ENCODE results near the gene VCX3B.

- TF ChIP-seq, protein P1, sequence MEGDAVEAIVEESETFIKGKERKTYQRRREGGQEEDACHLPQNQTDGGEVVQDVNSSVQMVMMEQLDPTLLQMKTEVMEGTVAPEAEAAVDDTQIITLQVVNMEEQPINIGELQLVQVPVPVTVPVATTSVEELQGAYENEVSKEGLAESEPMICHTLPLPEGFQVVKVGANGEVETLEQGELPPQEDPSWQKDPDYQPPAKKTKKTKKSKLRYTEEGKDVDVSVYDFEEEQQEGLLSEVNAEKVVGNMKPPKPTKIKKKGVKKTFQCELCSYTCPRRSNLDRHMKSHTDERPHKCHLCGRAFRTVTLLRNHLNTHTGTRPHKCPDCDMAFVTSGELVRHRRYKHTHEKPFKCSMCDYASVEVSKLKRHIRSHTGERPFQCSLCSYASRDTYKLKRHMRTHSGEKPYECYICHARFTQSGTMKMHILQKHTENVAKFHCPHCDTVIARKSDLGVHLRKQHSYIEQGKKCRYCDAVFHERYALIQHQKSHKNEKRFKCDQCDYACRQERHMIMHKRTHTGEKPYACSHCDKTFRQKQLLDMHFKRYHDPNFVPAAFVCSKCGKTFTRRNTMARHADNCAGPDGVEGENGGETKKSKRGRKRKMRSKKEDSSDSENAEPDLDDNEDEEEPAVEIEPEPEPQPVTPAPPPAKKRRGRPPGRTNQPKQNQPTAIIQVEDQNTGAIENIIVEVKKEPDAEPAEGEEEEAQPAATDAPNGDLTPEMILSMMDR (IDR thresholded peaks at IDR 0.05; ENCODE audit: extremely low read depth in 1 of 2, insufficient read depth in 1 of 2, low read depth in 1 of 2, low read length in 2 of 2): no peak
- no peak for TF ChIP-seq EZH2 (IDR thresholded peaks at IDR 0.05; ENCODE audit: borderline replicate concordance, low read depth, low read length, severe bottlenecking)
- TF ChIP-seq POLR2AphosphoS5 (IDR thresholded peaks at IDR 0.05; ENCODE audit: insufficient read depth, low read depth, low read length): no peak
- no peak for TF ChIP-seq POLR2A (IDR thresholded peaks at IDR 0.05; ENCODE audit: low read depth, low read length)
- no peak for TF ChIP-seq FOS (IDR thresholded peaks at IDR 0.05; ENCODE audit: borderline replicate concordance, insufficient read depth, low read length)
- TF ChIP-seq MYC (IDR thresholded peaks at IDR 0.05; ENCODE audit: low read depth, low read length): no peak
- TF ChIP-seq JUN (IDR thresholded peaks at IDR 0.05; ENCODE audit: borderline replicate concordance, insufficient read depth, insufficient read length, low read depth): no peak
- TF ChIP-seq, protein P2, sequence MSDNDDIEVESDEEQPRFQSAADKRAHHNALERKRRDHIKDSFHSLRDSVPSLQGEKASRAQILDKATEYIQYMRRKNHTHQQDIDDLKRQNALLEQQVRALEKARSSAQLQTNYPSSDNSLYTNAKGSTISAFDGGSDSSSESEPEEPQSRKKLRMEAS (IDR thresholded peaks at IDR 0.05; ENCODE audit: insufficient read depth, insufficient read length): no peak
Measured at GRCh38 chrX:8500203-8500602, 35.6 kb downstream of the VCX3B start.
